DLD1 (cell line): Measurements from ENCODE around the gene CCDC200.
"Not testable (repeated sequence)": the region's sequence is repeated elsewhere in the genome, so short reads cannot be mapped to it uniquely, and the experiment has no call there.

Experiments used
- in situ Hi-C: cut with HindIII; loops from 2 replicates; pipeline ENCODE4 v1.10.0; 2017; ENCODE audit warnings: low sequenced_read_pairs

The CCDC200 gene

GRCh38 chr17:43216762-43217613 lies 11.4 kb downstream of the CCDC200 start:
- in situ Hi-C loops = no loop called here

DNA sequence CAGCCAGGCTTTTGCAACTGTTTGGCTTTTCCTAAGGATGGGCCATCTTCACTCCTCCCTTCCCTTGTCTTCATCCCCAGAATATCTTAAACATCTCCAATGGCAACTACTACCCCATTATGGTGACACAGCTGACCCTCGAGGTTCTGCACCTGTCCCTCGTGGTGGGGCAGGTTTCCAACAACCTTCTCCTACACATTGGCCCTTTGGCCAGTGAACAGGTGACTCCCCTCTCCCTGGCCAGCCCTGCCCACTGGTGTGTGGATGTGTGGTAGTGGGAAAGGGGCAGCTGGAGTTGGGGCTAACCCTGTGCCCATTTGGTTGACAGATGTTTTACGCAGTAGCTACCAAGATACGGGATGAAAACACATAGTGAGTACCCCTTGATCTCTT lies 12.1 kb downstream of the CCDC200 start:
- in situ Hi-C loops = no loop called here

GRCh38 chr17:43215341-43215740 lies 13.1 kb downstream of the CCDC200 start:
- in situ Hi-C loops = no loop called here

- in situ Hi-C loops = no loop called here
Observed at GRCh38 chr17:43213545-43213944, 14.9 kb downstream of the CCDC200 start.

- in situ Hi-C loops = no loop called here
Observed at GRCh38 chr17:43212641-43213490, 15.6 kb downstream of the CCDC200 start.

GRCh38 chr17:43211480-43212402 lies 16.7 kb downstream of the CCDC200 start, which contains the start of gene TMEM106A:
TMEM106A (plus strand) TSS chr17:43211875; CDS start chr17:43213042, 1,167 bp downstream.
- in situ Hi-C loops = no loop called here

- in situ Hi-C loops = no loop called here
Observed at GRCh38 chr17:43211123-43211479, 17.3 kb downstream of the CCDC200 start.

DNA sequence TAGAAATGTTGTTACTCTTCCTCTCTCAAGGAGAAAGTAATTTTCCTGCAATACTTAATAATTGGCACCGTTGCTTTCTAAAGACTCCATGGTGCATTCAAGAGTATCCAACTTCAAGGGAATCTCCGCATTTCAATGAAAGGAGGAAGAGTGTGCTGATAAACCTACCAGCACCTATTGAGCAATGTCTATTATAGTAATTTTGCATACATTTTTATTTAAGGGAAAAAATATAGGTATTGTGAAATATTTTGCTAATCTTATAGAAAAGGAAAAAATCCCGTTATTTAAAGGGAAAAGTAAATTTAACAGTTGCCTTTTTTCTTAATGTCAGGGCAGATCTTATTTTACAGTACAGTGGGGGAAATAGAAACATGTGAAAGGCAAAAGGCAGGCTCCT lies 17.8 kb downstream of the CCDC200 start:
- in situ Hi-C loops = no loop called here

DNA sequence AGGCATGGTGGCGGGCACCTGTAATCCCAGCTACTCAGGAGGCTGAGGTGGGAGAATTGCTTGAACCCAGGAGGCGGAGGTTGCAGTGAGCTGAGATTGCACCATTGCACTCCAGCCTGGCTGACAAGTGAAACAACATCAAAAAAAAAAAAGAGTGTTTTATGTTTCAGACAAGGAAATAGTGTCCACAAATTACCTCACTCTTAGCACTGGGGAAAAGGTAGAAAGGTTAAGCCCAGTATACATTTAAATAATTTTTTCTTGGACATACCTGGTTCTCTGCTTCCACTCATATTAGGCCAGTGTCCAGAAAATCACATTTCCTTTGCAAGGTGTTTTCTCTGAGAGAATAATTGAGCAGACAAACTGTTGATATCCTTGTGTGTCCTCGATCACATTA lies 25.4 kb downstream of the CCDC200 start:
- in situ Hi-C loops = not testable (repeated sequence)

DNA sequence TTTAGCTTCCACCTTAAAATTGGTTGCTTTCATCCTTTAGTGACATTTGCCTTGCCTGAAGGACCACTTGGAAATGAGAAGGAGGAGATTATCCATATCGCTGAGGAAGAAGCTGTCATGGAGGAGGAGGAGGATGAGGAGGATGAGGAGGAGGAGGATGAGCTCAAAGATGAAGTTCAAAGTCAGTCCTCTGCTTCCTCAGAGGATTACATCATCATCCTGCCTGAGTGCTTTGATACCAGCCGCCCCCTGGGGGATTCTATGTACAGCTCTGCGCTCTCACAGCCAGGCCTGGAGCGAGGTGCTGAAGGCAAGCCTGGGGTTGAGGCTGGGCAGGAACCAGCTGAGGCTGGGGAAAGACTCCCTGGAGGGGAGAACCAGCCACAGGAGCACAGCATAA lies 28.3 kb downstream of the CCDC200 start:
- in situ Hi-C loops = no loop called here

GRCh38 chr17:43199633-43200032 lies 28.8 kb downstream of the CCDC200 start:
- in situ Hi-C loops = no loop called here

DNA sequence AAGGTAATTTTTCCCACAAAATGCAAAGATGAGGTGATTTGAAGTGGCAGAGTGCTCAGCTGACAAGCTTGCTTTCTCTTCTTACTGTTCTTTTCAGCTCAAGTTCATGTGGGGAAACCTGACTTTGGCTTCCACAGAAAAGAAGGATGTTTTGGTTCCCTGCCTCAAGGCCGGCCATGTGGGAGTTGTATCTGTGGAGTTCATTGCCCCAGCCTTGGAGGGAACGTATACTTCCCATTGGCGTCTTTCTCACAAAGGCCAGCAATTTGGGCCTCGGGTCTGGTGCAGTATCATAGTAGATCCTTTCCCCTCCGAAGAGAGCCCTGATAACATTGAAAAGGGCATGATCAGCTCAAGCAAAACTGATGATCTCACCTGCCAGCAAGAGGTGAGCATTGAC lies 35.2 kb downstream of the CCDC200 start:
- in situ Hi-C loops = no loop called here

DNA sequence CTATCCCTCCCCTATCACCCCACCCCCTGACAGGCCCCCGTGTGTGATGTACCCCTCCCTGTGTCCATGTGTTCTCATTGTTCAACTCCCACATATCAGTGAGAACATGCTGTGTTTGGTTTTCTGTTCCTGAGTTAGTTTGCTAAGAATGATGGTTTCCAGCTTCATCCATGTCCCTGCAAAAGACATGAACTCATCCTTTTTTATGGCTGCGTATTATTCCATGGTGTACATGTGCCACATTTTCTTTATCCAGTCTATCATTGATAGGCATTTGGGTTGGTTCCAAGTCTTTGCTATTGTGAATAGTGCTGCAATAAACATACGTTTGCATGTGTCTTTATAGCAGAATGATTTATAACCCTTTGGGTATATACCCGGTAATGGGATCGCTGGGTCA lies 41.8 kb downstream of the CCDC200 start:
- in situ Hi-C loops = not testable (repeated sequence)

- in situ Hi-C loops = no loop called here
Observed at GRCh38 chr17:43183921-43184320, 44.5 kb downstream of the CCDC200 start.

- in situ Hi-C loops = no loop called here
Observed at GRCh38 chr17:43176119-43176570, 52.3 kb downstream of the CCDC200 start.

GRCh38 chr17:43175213-43176118 lies 53.0 kb downstream of the CCDC200 start:
- in situ Hi-C loops = no loop called here

- in situ Hi-C loops = no loop called here
Observed at GRCh38 chr17:43171586-43172487, 56.6 kb downstream of the CCDC200 start.
